AG10803 (cell line): Measurements from ENCODE around the gene CYP19A1.

Experiments
- DNase-seq: peaks from one replicate; pipeline ENCODE4 v3.0.0; 2010; ENCODE audit warnings: low read depth
- H3K4me3 ChIP-seq: 2 replicates; pipeline ENCODE4 v1.5.1; 2011; ENCODE audit warnings: mild to moderate bottlenecking, low read length, control low read depth
- CTCF ChIP-seq: conservative IDR thresholded peaks from 2 replicates; pipeline ENCODE4 v1.5.1; 2011; ENCODE audit warnings: mild to moderate bottlenecking, low read length, control low read depth, inconsistent platforms

The CYP19A1 gene

GRCh38 chr15:51212239-51212638 lies 126.2 kb downstream of the CYP19A1 start:
- H3K4me3 ChIP-seq: no peak overlapping the region
- no peak for DNase-seq
- no peak for TF ChIP-seq CTCF

DNA sequence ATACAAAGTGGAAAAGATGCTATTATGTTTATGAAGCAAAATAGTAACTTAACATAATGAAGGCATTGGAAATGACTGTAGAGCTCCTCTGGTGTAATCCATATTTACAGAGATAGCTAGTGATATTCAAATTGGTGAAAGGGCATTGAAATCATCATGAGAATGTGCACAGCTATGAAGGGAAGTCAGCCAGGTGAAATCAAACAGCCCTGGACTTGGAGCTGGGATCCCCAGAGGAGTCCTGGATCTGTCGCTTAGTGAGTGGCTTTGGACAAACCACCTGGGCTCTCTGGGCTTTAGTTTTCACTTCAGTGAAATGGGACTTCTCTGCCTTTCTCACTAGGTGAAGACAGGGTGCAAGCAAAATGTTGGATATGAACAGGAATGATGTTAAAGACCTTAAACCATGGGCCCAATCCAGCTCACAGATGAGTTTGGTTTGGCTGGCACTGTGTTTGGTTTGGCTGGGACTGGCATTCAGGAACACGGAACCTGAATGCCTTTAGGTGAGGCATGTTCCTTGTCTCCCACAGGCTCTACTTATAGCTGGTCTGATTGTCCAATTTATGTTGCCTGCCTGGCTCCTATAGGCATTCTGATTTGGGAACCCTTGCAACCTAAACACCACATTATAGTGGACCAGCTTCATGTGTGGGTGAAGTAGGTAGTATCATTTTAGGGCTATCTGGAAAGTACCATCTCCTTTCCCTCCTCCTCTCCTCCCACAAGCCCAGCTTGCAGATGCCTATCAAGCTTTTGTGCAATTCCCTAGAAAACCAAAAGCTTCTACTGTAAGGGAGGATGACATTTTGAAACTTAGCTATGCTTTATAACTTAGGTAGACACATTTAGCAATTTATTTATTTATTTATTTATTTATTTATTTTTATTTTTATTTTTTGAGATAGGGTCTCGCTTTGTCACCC lies 133.1 kb downstream of the CYP19A1 start:
- no peak for DNase-seq
- no peak for TF ChIP-seq CTCF
- no peak overlapping the region for H3K4me3 ChIP-seq

DNA sequence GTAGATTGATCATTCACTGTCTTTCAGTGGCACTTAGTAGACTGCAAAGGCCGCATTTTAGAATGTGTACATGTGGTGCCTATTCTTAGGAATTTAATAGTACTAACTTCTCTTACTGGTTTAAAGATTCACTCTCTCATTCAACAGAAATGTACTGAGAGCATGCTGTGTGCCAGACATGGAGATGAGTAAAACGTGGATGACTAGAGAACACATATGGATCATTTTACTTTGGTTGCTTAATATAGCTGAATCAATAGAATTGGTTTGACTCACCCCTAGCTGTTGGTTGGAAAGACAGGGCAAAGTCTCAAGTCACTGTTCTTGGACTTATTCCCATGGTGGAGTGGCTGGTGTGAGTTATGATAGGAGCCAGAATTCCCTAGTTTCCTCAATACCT lies 134.6 kb downstream of the CYP19A1 start:
- H3K4me3 ChIP-seq: no peak overlapping the region
- peak; percentile 95 for DNase-seq
- no peak for TF ChIP-seq CTCF

DNA sequence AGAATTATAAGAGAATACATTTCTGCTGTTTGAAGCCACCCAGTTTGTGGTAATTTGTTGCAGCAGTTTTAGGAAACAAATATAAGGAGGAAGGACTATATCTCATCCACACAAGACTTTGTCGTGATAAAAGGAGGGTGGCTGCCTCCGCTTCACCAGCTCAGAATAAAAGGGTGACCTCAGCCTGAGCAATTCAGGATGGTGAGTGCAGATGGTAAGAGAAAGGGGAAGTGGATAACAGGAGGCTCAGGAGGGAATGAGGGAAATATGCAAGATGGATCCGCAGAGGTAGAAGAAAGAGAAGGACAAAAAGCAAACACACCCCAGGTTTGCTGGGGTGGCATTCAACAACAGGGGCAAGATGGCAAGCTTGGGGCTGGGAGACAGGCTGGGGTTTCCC lies 135.6 kb downstream of the CYP19A1 start:
- no peak for TF ChIP-seq CTCF
- no peak overlapping the region for H3K4me3 ChIP-seq
- no peak for DNase-seq

GRCh38 chr15:51201581-51201980 lies 136.8 kb downstream of the CYP19A1 start:
- no peak for DNase-seq

DNA sequence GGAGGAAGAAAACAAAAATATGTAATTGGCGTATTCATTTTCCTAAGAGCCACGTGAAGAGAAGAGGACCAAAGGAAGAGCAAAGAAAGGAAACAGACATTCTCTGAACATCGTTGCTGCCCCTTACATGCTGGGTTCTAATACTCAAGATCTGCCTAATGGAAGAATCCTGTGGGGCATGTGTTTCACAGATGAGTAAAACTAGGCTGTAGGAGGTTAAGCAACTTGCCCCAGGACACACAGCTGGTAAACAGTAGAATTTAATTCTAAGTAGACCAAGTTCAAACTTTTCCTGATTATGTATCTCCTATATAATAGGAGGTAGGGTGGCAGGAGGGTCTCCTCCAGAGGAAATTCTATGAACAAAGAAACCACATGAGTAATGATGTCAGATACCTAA lies 137.6 kb downstream of the CYP19A1 start:
- H3K4me3 ChIP-seq: no peak overlapping the region
- DNase-seq: peak; percentile 61
- no peak for TF ChIP-seq CTCF

More at GRCh38 chr15:51201581-51201980, 136.8 kb downstream of the CYP19A1 start:
- no peak overlapping the region for H3K4me3 ChIP-seq
- TF ChIP-seq CTCF: no peak

DNA sequence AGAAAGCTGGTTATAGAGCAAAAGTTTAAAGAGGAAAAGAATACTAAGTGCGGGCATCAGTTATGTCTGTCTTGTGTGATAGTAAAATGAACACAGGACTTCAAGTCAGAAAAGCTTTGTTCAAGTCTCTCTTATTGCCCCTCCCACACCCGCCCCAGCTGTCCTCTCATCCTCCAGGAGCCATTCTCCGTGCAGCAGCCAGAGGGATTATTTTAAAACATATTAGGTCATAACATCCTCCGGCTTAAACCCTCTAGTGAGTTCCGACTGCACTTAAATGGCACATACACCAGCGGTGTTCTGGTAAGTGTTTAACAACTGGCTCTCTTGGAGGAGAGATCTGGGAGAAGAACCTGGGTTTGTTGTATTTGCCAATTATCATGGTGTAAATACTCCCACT lies 138.9 kb downstream of the CYP19A1 start:
- no peak for DNase-seq

More for the DNA sequence above, 138.9 kb downstream of the CYP19A1 start:
- H3K4me3 ChIP-seq: no peak overlapping the region
- TF ChIP-seq CTCF: no peak
